Karpas-422 (cell line): ENCODE measurements around the gene ZER1. TPM values are rescaled to one million over a fixed set of nuclear protein-coding genes. Genes with fewer than 3 reads are reported as not detected.
A peak's percentile ranks its signal among the peaks of the same experiment; 100 is the strongest.

Experiments used
- DNase-seq: peaks from one replicate; pipeline ENCODE4 v3.0.0-alpha.2; 2015
- H2AFZ ChIP-seq: fragments of 200-600 bp; sonication (generic); 2 replicates; pipeline ENCODE4 v1.6.1; 2014; ENCODE audit warnings: antibody characterized with exemption, low read length, mixed read lengths
- H3K27ac ChIP-seq: fragments of 200-600 bp; sonication (generic); 2 replicates; pipeline ENCODE4 v1.5.1; 2014; ENCODE audit warnings: mild to moderate bottlenecking, low read length, moderate library complexity
- H3K27me3 ChIP-seq: fragments of 200-600 bp; sonication (generic); 2 replicates; pipeline ENCODE4 v1.6.1; 2014; ENCODE audit warnings: low read length, mixed read lengths
- H3K36me3 ChIP-seq: fragments of 200-600 bp; sonication (generic); 2 replicates; pipeline ENCODE4 v1.6.1; 2014; ENCODE audit warnings: low read length, mixed read lengths; ENCODE audit not compliant: insufficient read depth
- H3K4me1 ChIP-seq: fragments of 200-600 bp; sonication (generic); 2 replicates; pipeline ENCODE4 v1.6.1; 2014; ENCODE audit warnings: mild to moderate bottlenecking, low read length, mixed read lengths
- H3K4me2 ChIP-seq: fragments of 200-600 bp; sonication (generic); 2 replicates; pipeline ENCODE4 v1.6.1; 2014; ENCODE audit warnings: low read length, low read depth, mild to moderate bottlenecking; ENCODE audit not compliant: poor library complexity, severe bottlenecking
- H3K4me3 ChIP-seq: fragments of 200-600 bp; sonication (generic); 2 replicates; pipeline ENCODE4 v1.5.1; 2014; ENCODE audit warnings: mild to moderate bottlenecking, antibody characterized with exemption, low read length, mixed read lengths
- H3K79me2 ChIP-seq: fragments of 200-600 bp; sonication (generic); 2 replicates; pipeline ENCODE4 v1.6.1; 2014; ENCODE audit warnings: mild to moderate bottlenecking, low read length, mixed read lengths
- H3K9ac ChIP-seq: fragments of 200-600 bp; sonication (generic); 2 replicates; pipeline ENCODE4 v1.6.0; 2014; ENCODE audit warnings: low read length
- H3K9me2 ChIP-seq: fragments of 200-600 bp; sonication (generic), shearing (Covaris generic); replicated peaks from 2 replicates; pipeline ENCODE4 v1.6.0; 2014; ENCODE audit warnings: mild to moderate bottlenecking, low read length, moderate library complexity; ENCODE audit not compliant: insufficient read depth
- H3K9me3 ChIP-seq: fragments of 300-700, 200-600 bp; sonication (generic); 2 replicates; pipeline ENCODE4 v1.6.1; 2014; ENCODE audit warnings: low read length, mixed read lengths
- H4K20me1 ChIP-seq: fragments of 200-600 bp; sonication (generic); 2 replicates; pipeline ENCODE4 v1.6.1; 2014; ENCODE audit warnings: mild to moderate bottlenecking, antibody characterized with exemption, low read length, low read depth; ENCODE audit not compliant: insufficient read depth
- total RNA-seq: library from RNA; depleted of rRNA; stranded (reverse); fragments of >200 nt; shearing (Covaris generic); gene quantifications from 2 replicates; pipeline ENCODE4 v1.2.3, GENCODE V29; 2014; ENCODE audit warnings: low replicate concordance

Gene ZER1
- total RNA-seq, 1 experiment from 2014 or later: 25.4 TPM

- H3K9me2 ChIP-seq: no peaks in the 10 kb centered on the region
- H3K9ac ChIP-seq: no peak overlapping the region
- no peak for DNase-seq
- no peaks in the 10 kb centered on the region for H3K4me1 ChIP-seq
- H3K4me2 ChIP-seq: no peak overlapping the region
- no peak overlapping the region for H3K4me3 ChIP-seq
- no peak overlapping the region for H2AFZ ChIP-seq
- no peak overlapping the region for H3K27ac ChIP-seq
- H4K20me1 ChIP-seq: no peaks in the 10 kb centered on the region
- H3K36me3 ChIP-seq: no peaks in the 10 kb centered on the region
- H3K9me3 ChIP-seq: no peaks in the 10 kb centered on the region
- no peaks in the 10 kb centered on the region for H3K27me3 ChIP-seq
- no peaks in the 10 kb centered on the region for H3K79me2 ChIP-seq
Observed at GRCh38 chr9:128735373-128735772, 36.4 kb downstream of the ZER1 start.

GRCh38 chr9:128733256-128733655, 38.5 kb downstream of the ZER1 start:
- no peak overlapping the region for H3K9ac ChIP-seq
- no peaks in the 10 kb centered on the region for H3K36me3 ChIP-seq
- H3K4me2 ChIP-seq: no peak overlapping the region

GRCh38 chr9:128732576-128732975, 39.2 kb downstream of the ZER1 start:
- H3K9ac ChIP-seq: no peak overlapping the region
- DNase-seq: no peak

More at GRCh38 chr9:128733256-128733655, 38.5 kb downstream of the ZER1 start:
- Histone ChIP-seq H4K20me1 (no peaks in the 10 kb centered on the region), H3K27ac (no peak overlapping the region), H3K27me3 (no peaks in the 10 kb centered on the region), H3K4me3 (no peak overlapping the region), H3K4me1 (no peaks in the 10 kb centered on the region), H2AFZ (no peak overlapping the region), H3K9me3 (no peaks in the 10 kb centered on the region), H3K79me2 (no peaks in the 10 kb centered on the region), H3K9me2 (no peaks in the 10 kb centered on the region)
- peak; percentile 68 for DNase-seq

GRCh38 chr9:128731691-128732090, 40.0 kb downstream of the ZER1 start:
- DNase-seq: no peak
- H2AFZ ChIP-seq: no peak overlapping the region
- H3K4me3 ChIP-seq: no peak overlapping the region
- H3K27me3 ChIP-seq: no peaks in the 10 kb centered on the region
- no peaks in the 10 kb centered on the region for H3K4me1 ChIP-seq
- H3K9me2 ChIP-seq: no peaks in the 10 kb centered on the region
- no peak overlapping the region for H3K27ac ChIP-seq
- H3K9ac ChIP-seq: no peak overlapping the region
- H3K9me3 ChIP-seq: no peaks in the 10 kb centered on the region
- H3K79me2 ChIP-seq: no peaks in the 10 kb centered on the region
- no peak overlapping the region for H3K4me2 ChIP-seq
- no peaks in the 10 kb centered on the region for H4K20me1 ChIP-seq
- H3K36me3 ChIP-seq: no peaks in the 10 kb centered on the region

More at GRCh38 chr9:128732576-128732975, 39.2 kb downstream of the ZER1 start:
- Histone ChIP-seq H3K4me2 (no peak overlapping the region), H3K9me2 (no peaks in the 10 kb centered on the region), H3K4me3 (no peak overlapping the region), H3K27me3 (no peaks in the 10 kb centered on the region), H3K79me2 (no peaks in the 10 kb centered on the region), H3K4me1 (no peaks in the 10 kb centered on the region), H3K27ac (no peak overlapping the region), H2AFZ (no peak overlapping the region), H3K36me3 (no peaks in the 10 kb centered on the region), H3K9me3 (no peaks in the 10 kb centered on the region), H4K20me1 (no peaks in the 10 kb centered on the region)

- DNase-seq: no peak
- no peaks in the 10 kb centered on the region for H4K20me1 ChIP-seq
Observed at GRCh38 chr9:128731093-128731492, 40.6 kb downstream of the ZER1 start.

GRCh38 chr9:128729766-128730517, 41.8 kb downstream of the ZER1 start:
- H3K4me1 ChIP-seq: peaks cover 3% of the 10 kb centered on the region
- H3K79me2 ChIP-seq: no peaks in the 10 kb centered on the region
- no peaks in the 10 kb centered on the region for H3K36me3 ChIP-seq
- no peak overlapping the region for H3K4me2 ChIP-seq
- no peaks in the 10 kb centered on the region for H3K27me3 ChIP-seq
- H3K27ac ChIP-seq: no peak overlapping the region
- H4K20me1 ChIP-seq: no peaks in the 10 kb centered on the region
- no peaks in the 10 kb centered on the region for H3K9me3 ChIP-seq
- no peak overlapping the region for H2AFZ ChIP-seq
- H3K9ac ChIP-seq: no peak overlapping the region
- no peak for DNase-seq
- H3K9me2 ChIP-seq: no peaks in the 10 kb centered on the region
- H3K4me3 ChIP-seq: no peak overlapping the region

More at GRCh38 chr9:128731093-128731492, 40.6 kb downstream of the ZER1 start:
- Histone ChIP-seq H3K4me1 (no peaks in the 10 kb centered on the region), H3K9me2 (no peaks in the 10 kb centered on the region), H3K79me2 (no peaks in the 10 kb centered on the region), H3K4me3 (no peak overlapping the region), H2AFZ (no peak overlapping the region), H3K9ac (no peak overlapping the region), H3K9me3 (no peaks in the 10 kb centered on the region), H3K27ac (no peak overlapping the region), H3K36me3 (no peaks in the 10 kb centered on the region), H3K4me2 (no peak overlapping the region), H3K27me3 (no peaks in the 10 kb centered on the region)

- no peaks in the 10 kb centered on the region for H3K9me2 ChIP-seq
- H3K4me2 ChIP-seq: no peak overlapping the region
- no peak overlapping the region for H3K27ac ChIP-seq
- H4K20me1 ChIP-seq: no peaks in the 10 kb centered on the region
- H2AFZ ChIP-seq: no peak overlapping the region
- no peak for DNase-seq
- peaks cover 9% of the 10 kb centered on the region for H3K4me1 ChIP-seq
- H3K27me3 ChIP-seq: no peaks in the 10 kb centered on the region
- no peak overlapping the region for H3K4me3 ChIP-seq
- no peaks in the 10 kb centered on the region for H3K36me3 ChIP-seq
- H3K9ac ChIP-seq: no peak overlapping the region
- no peaks in the 10 kb centered on the region for H3K9me3 ChIP-seq
- no peaks in the 10 kb centered on the region for H3K79me2 ChIP-seq
Observed at GRCh38 chr9:128729302-128729701, 42.4 kb downstream of the ZER1 start.

GRCh38 chr9:128728298-128728697, 43.4 kb downstream of the ZER1 start:
- Histone ChIP-seq H3K27ac (no peak overlapping the region), H3K4me1 (peaks cover 10% of the 10 kb centered on the region), H4K20me1 (no peaks in the 10 kb centered on the region), H3K4me3 (no peak overlapping the region), H3K9me2 (no peaks in the 10 kb centered on the region), H3K9ac (no peak overlapping the region), H3K36me3 (no peaks in the 10 kb centered on the region), H3K9me3 (no peaks in the 10 kb centered on the region), H3K79me2 (peaks cover 6% of the 10 kb centered on the region), H2AFZ (no peak overlapping the region), H3K4me2 (no peak overlapping the region), H3K27me3 (no peaks in the 10 kb centered on the region)
- DNase-seq: no peak
